MM.1S (cell line): ENCODE results near the gene PRKG1.

Experiments
- EZH2 ChIP-seq: fragments of 300-600 bp; sonication (generic); optimal IDR thresholded peaks from 2 replicates; pipeline ENCODE3; 2017; ENCODE audit warnings: low read depth, mild to moderate bottlenecking, antibody characterized with exemption, low read length, mixed read lengths
- EZH2phosphoT487 ChIP-seq: fragments of 300-600 bp; sonication (generic); IDR thresholded peaks from 2 replicates; pipeline ENCODE4 v1.6.1; 2018; ENCODE audit warnings: antibody characterized with exemption, low read length
- TF ChIP-seq, protein P1 (sequence below): fragments of 300-600 bp; sonication (generic); IDR thresholded peaks from 2 replicates; pipeline ENCODE4 v1.5.1; 2016; ENCODE audit warnings: antibody characterized with exemption, low read length, mixed read lengths

DNA sequence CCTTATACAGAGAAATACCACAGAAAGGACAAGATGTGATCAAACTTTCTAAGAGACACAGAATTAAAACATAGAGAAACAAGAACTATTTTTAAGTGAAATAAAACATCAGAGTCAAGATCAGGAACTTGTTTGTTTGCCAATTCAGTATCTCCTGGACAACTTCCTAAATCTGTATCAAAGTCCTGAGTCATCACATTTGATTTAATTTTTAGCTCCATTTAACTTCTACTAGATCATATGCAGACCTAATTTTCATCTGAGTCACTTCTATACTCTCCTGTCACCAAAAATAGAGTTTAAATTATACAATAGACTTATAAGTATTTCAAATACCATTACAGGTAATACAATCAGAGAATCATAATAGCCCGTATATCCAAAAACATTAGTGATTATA, 268.1 kb downstream of the PRKG1 start:
- TF ChIP-seq, protein P1, sequence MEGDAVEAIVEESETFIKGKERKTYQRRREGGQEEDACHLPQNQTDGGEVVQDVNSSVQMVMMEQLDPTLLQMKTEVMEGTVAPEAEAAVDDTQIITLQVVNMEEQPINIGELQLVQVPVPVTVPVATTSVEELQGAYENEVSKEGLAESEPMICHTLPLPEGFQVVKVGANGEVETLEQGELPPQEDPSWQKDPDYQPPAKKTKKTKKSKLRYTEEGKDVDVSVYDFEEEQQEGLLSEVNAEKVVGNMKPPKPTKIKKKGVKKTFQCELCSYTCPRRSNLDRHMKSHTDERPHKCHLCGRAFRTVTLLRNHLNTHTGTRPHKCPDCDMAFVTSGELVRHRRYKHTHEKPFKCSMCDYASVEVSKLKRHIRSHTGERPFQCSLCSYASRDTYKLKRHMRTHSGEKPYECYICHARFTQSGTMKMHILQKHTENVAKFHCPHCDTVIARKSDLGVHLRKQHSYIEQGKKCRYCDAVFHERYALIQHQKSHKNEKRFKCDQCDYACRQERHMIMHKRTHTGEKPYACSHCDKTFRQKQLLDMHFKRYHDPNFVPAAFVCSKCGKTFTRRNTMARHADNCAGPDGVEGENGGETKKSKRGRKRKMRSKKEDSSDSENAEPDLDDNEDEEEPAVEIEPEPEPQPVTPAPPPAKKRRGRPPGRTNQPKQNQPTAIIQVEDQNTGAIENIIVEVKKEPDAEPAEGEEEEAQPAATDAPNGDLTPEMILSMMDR, result no peak
- TF ChIP-seq EZH2 (no peak), EZH2phosphoT487 (no peak)
